ENCODE results near the gene TAF1A. TPM values are rescaled to one million over a fixed set of nuclear protein-coding genes. Genes with fewer than 3 reads are reported as not detected.

The TAF1A gene
- total RNA-seq, 1 experiment from 2014 or later = 21.4 TPM

DNA sequence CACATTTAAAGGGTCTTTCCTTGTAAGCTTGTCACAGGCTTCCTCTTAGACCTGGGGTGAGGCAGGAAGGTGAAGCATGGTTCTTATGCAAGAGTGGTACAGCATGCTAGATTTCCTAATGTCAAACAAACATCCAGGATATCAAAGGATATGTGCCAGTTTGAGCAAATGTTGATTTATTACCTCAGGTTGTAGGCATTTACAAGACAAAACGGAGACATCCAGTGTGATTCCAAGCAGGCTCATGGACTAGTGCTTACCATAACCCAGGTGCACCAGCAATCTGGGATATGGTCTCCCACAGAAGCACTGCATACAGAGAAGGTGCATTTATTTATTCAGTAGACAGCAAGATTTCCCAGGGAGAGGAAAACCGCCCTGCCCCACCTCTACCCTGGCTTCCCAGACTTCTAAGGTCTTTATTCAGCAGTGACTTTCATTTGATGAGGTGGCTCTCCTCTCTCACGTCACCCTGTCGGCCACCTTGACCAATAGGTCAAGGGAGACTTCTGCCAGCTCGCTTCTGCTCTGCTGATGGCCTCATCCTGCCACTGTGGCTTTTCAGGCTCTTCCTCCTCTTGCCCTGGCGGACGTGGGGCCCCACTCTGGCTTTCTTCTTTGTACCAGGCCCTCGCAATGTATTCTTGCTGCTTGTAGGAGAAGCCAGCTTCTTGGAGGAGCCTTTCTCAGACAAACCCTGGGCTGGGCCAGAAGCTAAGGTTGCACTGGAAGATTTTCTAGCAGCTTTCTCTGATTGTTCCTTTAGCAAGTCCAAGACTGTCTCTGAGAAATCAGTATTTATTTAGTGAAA is 67.4 kb downstream of the TAF1A start:
- CTCF ChIA-PET = no interaction called here

More for the DNA sequence above, 67.4 kb downstream of the TAF1A start:
- H4K20me1 ChIP-seq (ENCODE audit: insufficient read depth) = no peaks in the 10 kb centered on the region
- H3K9me3 ChIP-seq (ENCODE audit: control insufficient read depth in 1 of 2, insufficient read depth in 1 of 2, low read depth in 1 of 2, low read length in 2 of 2) = no peaks in the 10 kb centered on the region
- TF ChIP-seq SP1 (IDR thresholded peaks at IDR 0.05; ENCODE audit: low read depth) = no peak
- TF ChIP-seq, protein P1, sequence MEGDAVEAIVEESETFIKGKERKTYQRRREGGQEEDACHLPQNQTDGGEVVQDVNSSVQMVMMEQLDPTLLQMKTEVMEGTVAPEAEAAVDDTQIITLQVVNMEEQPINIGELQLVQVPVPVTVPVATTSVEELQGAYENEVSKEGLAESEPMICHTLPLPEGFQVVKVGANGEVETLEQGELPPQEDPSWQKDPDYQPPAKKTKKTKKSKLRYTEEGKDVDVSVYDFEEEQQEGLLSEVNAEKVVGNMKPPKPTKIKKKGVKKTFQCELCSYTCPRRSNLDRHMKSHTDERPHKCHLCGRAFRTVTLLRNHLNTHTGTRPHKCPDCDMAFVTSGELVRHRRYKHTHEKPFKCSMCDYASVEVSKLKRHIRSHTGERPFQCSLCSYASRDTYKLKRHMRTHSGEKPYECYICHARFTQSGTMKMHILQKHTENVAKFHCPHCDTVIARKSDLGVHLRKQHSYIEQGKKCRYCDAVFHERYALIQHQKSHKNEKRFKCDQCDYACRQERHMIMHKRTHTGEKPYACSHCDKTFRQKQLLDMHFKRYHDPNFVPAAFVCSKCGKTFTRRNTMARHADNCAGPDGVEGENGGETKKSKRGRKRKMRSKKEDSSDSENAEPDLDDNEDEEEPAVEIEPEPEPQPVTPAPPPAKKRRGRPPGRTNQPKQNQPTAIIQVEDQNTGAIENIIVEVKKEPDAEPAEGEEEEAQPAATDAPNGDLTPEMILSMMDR (IDR thresholded peaks at IDR 0.05 in 2 of 3, conservative IDR thresholded peaks at IDR 0.05 in 1 of 3; ENCODE audit: borderline replicate concordance in 1 of 3, insufficient read depth in 1 of 3, low read depth in 2 of 3, low read length in 2 of 3) = no peak
- no peak for TF ChIP-seq JUND (IDR thresholded peaks at IDR 0.05)
- no peak for TF ChIP-seq ELF1 (IDR thresholded peaks at IDR 0.05; ENCODE audit: borderline replicate concordance, low read depth)
- no peak for TF ChIP-seq SRF (IDR thresholded peaks at IDR 0.05; ENCODE audit: low read depth)
- TF ChIP-seq POLR2AphosphoS5 (IDR thresholded peaks at IDR 0.05; ENCODE audit: low read depth, low read length) = no peak
- no peak for TF ChIP-seq CBX3 (IDR thresholded peaks at IDR 0.05; ENCODE audit: low read depth)
- no peak for TF ChIP-seq CEBPB (IDR thresholded peaks at IDR 0.05; ENCODE audit: low read depth)
- TF ChIP-seq EGR1 (IDR thresholded peaks at IDR 0.05; ENCODE audit: low read depth) = no peak
- TF ChIP-seq EZH2phosphoT487 (IDR thresholded peaks at IDR 0.05; ENCODE audit: borderline replicate concordance) = no peak
- no peak for TF ChIP-seq RAD21 (IDR thresholded peaks at IDR 0.05; ENCODE audit: low read depth)
- no peak for TF ChIP-seq YY1 (IDR thresholded peaks at IDR 0.05; ENCODE audit: extremely low read depth, insufficient replicate concordance, low read depth, low read length)
- TF ChIP-seq POLR2A (IDR thresholded peaks at IDR 0.05; ENCODE audit: borderline replicate concordance, extremely low read depth, insufficient read depth, insufficient read length) = no peak
- no peak for TF ChIP-seq ZNF274 (IDR thresholded peaks at IDR 0.05; ENCODE audit: low read depth, low read length)
- TF ChIP-seq, protein P2, sequence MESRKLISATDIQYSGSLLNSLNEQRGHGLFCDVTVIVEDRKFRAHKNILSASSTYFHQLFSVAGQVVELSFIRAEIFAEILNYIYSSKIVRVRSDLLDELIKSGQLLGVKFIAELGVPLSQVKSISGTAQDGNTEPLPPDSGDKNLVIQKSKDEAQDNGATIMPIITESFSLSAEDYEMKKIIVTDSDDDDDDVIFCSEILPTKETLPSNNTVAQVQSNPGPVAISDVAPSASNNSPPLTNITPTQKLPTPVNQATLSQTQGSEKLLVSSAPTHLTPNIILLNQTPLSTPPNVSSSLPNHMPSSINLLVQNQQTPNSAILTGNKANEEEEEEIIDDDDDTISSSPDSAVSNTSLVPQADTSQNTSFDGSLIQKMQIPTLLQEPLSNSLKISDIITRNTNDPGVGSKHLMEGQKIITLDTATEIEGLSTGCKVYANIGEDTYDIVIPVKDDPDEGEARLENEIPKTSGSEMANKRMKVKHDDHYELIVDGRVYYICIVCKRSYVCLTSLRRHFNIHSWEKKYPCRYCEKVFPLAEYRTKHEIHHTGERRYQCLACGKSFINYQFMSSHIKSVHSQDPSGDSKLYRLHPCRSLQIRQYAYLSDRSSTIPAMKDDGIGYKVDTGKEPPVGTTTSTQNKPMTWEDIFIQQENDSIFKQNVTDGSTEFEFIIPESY (IDR thresholded peaks at IDR 0.05; ENCODE audit: extremely low read depth, insufficient replicate concordance, low read length) = no peak
- TF ChIP-seq ZFX (IDR thresholded peaks at IDR 0.05) = no peak
- TF ChIP-seq SIN3A (IDR thresholded peaks at IDR 0.05; ENCODE audit: low read depth) = no peak
- TF ChIP-seq, protein P3, sequence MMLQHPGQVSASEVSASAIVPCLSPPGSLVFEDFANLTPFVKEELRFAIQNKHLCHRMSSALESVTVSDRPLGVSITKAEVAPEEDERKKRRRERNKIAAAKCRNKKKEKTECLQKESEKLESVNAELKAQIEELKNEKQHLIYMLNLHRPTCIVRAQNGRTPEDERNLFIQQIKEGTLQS (IDR thresholded peaks at IDR 0.05) = no peak
- H3K27ac ChIP-seq (ENCODE audit: low read depth, low read length) = no peak overlapping the region
- no peaks in the 10 kb centered on the region for H3K36me3 ChIP-seq (ENCODE audit: control insufficient read depth in 1 of 2, insufficient read depth in 2 of 2, low read length in 2 of 2)
- ATAC-seq (no peak), DNase-seq (ENCODE audit: low read depth, low spot score) (no peak)
- intact Hi-C loops (cut with micrococcal nuclease) = no loop called here
- H3K4me2 ChIP-seq (ENCODE audit: low read length) = no peak overlapping the region
- ChIA-PET POLR2A (no interaction called here), RAD21 (ENCODE audit: low non-redundant PET in 1 of 2, low total read pairs in 2 of 2, uncharacterized antibody in 2 of 2, unreplicated experiment in 2 of 2) (no interaction called here)
- no peaks in the 10 kb centered on the region for H3K79me2 ChIP-seq (ENCODE audit: insufficient read depth, low read length)
- H3K9ac ChIP-seq (ENCODE audit: low read length) = no peak overlapping the region
- no peaks in the 10 kb centered on the region for H3K4me1 ChIP-seq (ENCODE audit: control insufficient read depth in 1 of 2, insufficient read depth in 2 of 2, low read length in 2 of 2)
- H2AFZ ChIP-seq (ENCODE audit: low read depth, low read length, poor library complexity, severe bottlenecking) = no peak overlapping the region
- BruUV-seq (replicated peaks) = no TSS peak
- H3K27me3 ChIP-seq (ENCODE audit: insufficient read depth, low read length) = peaks cover 3% of the 10 kb centered on the region; the same call in 1 of the 2 replicates
- H3K4me3 ChIP-seq (replicated peaks in 1 of 2; ENCODE audit: low read depth in 1 of 2, low read length in 2 of 2) = no peak overlapping the region
- H3K9me2 ChIP-seq (ENCODE audit: insufficient read depth) = no peaks in the 10 kb centered on the region

Data from HCT116 (cell line).